Measurements from ENCODE around the gene NPM1. TPM values are rescaled to one million over a fixed set of nuclear protein-coding genes. Genes with fewer than 3 reads are reported as not detected.

The NPM1 gene
- total RNA-seq, 2 donors from 2014 or later, result 558 to 996 TPM

GRCh38 chr5:171451421-171451820 lies 63.8 kb downstream of the NPM1 start:
- H3K9ac ChIP-seq (ENCODE audit: low read depth in 2 of 2, low read length in 2 of 2), result no peak overlapping the region
- no peak for DNase-seq
- H3K36me3 ChIP-seq, result no peaks in the 10 kb centered on the region
- intact Hi-C loops (cut with DNase I), result no loop called here
- TF ChIP-seq CTCF (IDR thresholded peaks at IDR 0.05), result no peak
- H3K27ac ChIP-seq, result no peak overlapping the region
- H3K9me3 ChIP-seq, result no peaks in the 10 kb centered on the region
- H3K27me3 ChIP-seq, result no peaks in the 10 kb centered on the region
- H3K4me1 ChIP-seq, result no peaks in the 10 kb centered on the region
- no peak overlapping the region for H3K4me3 ChIP-seq

GRCh38 chr5:171453056-171453725 lies 65.5 kb downstream of the NPM1 start:
- no peaks in the 10 kb centered on the region for H3K9me3 ChIP-seq
- no peaks in the 10 kb centered on the region for H3K4me1 ChIP-seq
- H3K4me3 ChIP-seq, result no peak overlapping the region
- intact Hi-C loops (cut with DNase I), result no loop called here
- no peak for DNase-seq
- no peaks in the 10 kb centered on the region for H3K36me3 ChIP-seq
- no peak for TF ChIP-seq CTCF (IDR thresholded peaks at IDR 0.05)
- no peaks in the 10 kb centered on the region for H3K27me3 ChIP-seq
- no peak overlapping the region for H3K9ac ChIP-seq (ENCODE audit: low read depth in 2 of 2, low read length in 2 of 2)
- no peak overlapping the region for H3K27ac ChIP-seq

GRCh38 chr5:171453988-171454387 lies 66.3 kb downstream of the NPM1 start:
- no peaks in the 10 kb centered on the region for H3K36me3 ChIP-seq
- no peak for DNase-seq
- no peaks in the 10 kb centered on the region for H3K4me1 ChIP-seq
- no peak overlapping the region for H3K27ac ChIP-seq
- no peak overlapping the region for H3K4me3 ChIP-seq
- intact Hi-C loops (cut with DNase I), result no loop called here
- no peak overlapping the region for H3K9ac ChIP-seq (ENCODE audit: low read depth in 2 of 2, low read length in 2 of 2)
- H3K9me3 ChIP-seq, result no peaks in the 10 kb centered on the region
- TF ChIP-seq CTCF (IDR thresholded peaks at IDR 0.05), result no peak
- no peaks in the 10 kb centered on the region for H3K27me3 ChIP-seq

- Histone ChIP-seq H3K4me1 (no peaks in the 10 kb centered on the region), H3K36me3 (no peaks in the 10 kb centered on the region), H3K4me3 (no peak overlapping the region), H3K27ac (no peak overlapping the region), H3K9me3 (no peaks in the 10 kb centered on the region), H3K27me3 (no peaks in the 10 kb centered on the region), H3K9ac (ENCODE audit: low read depth in 2 of 2, low read length in 2 of 2) (no peak overlapping the region)
- no peak for TF ChIP-seq CTCF (IDR thresholded peaks at IDR 0.05)
- intact Hi-C loops (cut with DNase I), result no loop called here
- DNase-seq, result no peak
Measured at GRCh38 chr5:171454549-171454948, 66.9 kb downstream of the NPM1 start.

- no peak for DNase-seq
- Histone ChIP-seq H3K27me3 (no peaks in the 10 kb centered on the region), H3K36me3 (no peaks in the 10 kb centered on the region), H3K4me3 (no peak overlapping the region), H3K9ac (ENCODE audit: low read depth in 2 of 2, low read length in 2 of 2) (no peak overlapping the region), H3K4me1 (no peaks in the 10 kb centered on the region), H3K9me3 (no peaks in the 10 kb centered on the region), H3K27ac (no peak overlapping the region)
- intact Hi-C loops (cut with DNase I), result no loop called here
- TF ChIP-seq CTCF (IDR thresholded peaks at IDR 0.05), result no peak
Measured at GRCh38 chr5:171455522-171455921, 67.9 kb downstream of the NPM1 start.
